OCI-LY3 (cell line): ENCODE measurements around the gene TMEM100.

Experiments used
- EZH2phosphoT487 ChIP-seq: fragments of 200-600 bp; shearing (Covaris generic); IDR thresholded peaks from 2 replicates; pipeline ENCODE4 v1.6.1; 2018; ENCODE audit warnings: antibody characterized with exemption, mixed run types, low read depth
- TF ChIP-seq, protein P1 (sequence below): fragments of 200-600, 300-600 bp; sonication (generic); IDR thresholded peaks from 2 replicates; pipeline ENCODE4 v1.5.1; 2014; ENCODE audit warnings: antibody characterized with exemption, low read length, low read depth

DNA sequence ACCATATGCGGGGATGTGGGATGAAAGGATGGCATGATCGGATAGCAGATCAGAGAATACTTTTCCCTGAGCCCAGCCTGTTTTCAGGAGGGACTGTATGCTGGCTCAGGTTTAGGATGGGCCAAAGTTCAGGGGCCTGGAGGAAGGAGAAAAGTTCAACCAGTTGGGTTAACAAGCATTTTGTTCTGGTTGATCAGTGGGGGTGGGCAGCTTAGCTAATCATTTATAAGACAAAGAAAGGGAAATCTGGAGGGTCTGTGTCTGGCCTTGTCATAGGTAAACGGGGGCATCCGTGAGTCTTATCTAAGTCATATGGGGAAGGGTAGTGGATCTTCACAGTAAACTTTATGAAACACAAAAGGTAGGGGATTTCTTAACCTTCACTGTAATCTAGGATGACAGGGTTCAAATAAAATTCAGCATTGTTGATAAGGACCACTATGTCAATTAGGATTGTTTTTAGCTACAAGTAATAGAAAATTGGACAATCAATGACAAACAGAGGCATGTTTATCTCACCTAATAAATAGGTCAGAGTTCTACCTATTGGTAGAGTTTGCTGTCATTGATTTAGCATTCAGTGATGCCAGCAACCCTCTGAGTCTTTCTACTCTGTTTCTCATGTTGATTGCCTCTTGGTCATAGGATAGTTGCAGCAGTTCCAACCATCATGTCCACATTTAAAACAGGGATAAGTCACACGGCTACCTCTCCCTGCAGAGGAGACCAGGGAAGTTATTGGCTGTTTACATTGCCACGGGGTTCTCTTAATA, 39.6 kb upstream of the TMEM100 start:
- TF ChIP-seq, protein P1, sequence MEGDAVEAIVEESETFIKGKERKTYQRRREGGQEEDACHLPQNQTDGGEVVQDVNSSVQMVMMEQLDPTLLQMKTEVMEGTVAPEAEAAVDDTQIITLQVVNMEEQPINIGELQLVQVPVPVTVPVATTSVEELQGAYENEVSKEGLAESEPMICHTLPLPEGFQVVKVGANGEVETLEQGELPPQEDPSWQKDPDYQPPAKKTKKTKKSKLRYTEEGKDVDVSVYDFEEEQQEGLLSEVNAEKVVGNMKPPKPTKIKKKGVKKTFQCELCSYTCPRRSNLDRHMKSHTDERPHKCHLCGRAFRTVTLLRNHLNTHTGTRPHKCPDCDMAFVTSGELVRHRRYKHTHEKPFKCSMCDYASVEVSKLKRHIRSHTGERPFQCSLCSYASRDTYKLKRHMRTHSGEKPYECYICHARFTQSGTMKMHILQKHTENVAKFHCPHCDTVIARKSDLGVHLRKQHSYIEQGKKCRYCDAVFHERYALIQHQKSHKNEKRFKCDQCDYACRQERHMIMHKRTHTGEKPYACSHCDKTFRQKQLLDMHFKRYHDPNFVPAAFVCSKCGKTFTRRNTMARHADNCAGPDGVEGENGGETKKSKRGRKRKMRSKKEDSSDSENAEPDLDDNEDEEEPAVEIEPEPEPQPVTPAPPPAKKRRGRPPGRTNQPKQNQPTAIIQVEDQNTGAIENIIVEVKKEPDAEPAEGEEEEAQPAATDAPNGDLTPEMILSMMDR: no peak
- TF ChIP-seq EZH2phosphoT487: no peak
